DOHH2 (cell line): ENCODE results near the gene DRP2.

Experiments used
- CTCF ChIP-seq: fragments of 200-600 bp; sonication (generic); IDR thresholded peaks from one replicate; pipeline ENCODE4 v1.5.1; 2014; ENCODE audit warnings: antibody characterized with exemption, mild to moderate bottlenecking, low read depth, low read length; ENCODE audit not compliant: poor library complexity, severe bottlenecking
- EZH2phosphoT487 ChIP-seq: fragments of 200-600 bp; sonication (generic); IDR thresholded peaks from 2 replicates; pipeline ENCODE4 v1.6.1; 2017; ENCODE audit warnings: borderline replicate concordance, mild to moderate bottlenecking, antibody characterized with exemption, low read length, moderate library complexity, mixed read lengths

GRCh38 chrX:101262590-101262989 lies 43.0 kb downstream of the DRP2 start:
- TF ChIP-seq CTCF = no peak
- TF ChIP-seq EZH2phosphoT487 = no peak
